Effector memory CD8-positive, alpha-beta T cell (primary cell): Measurements from ENCODE around the gene ATXN10.
"Not testable (repeated sequence)": the region's sequence is repeated elsewhere in the genome, so short reads cannot be mapped to it uniquely, and the experiment has no call there.

Experiments used
- ATAC-seq: fragments of 150-1000 bp; cut with Tn5 transposase; replicated peaks from 2 replicates; pipeline ENCODE4 v1.10.0; 2021; ENCODE audit warnings: mild to moderate bottlenecking, moderate library complexity
- DNase-seq, 3 experiments: peaks; one replicate each; pipeline ENCODE4 v3.0.0; 2021
- H3K27ac Mint-ChIP-seq, 2 donors: one replicate each; pipeline ENCODE4 v1.8.0; 2022; ENCODE audit warnings: mild to moderate bottlenecking in 2 of 2, mixed read lengths in 2 of 2, moderate library complexity in 2 of 2
- H3K27me3 Mint-ChIP-seq, 2 donors: one replicate each; pipeline ENCODE4 v1.8.0; 2022; ENCODE audit warnings: mixed read lengths in 2 of 2
- H3K36me3 Mint-ChIP-seq: one replicate; pipeline ENCODE4 v1.8.0; 2022; ENCODE audit warnings: mild to moderate bottlenecking, moderate library complexity, mixed read lengths; ENCODE audit not compliant: insufficient read depth
- H3K4me1 Mint-ChIP-seq, 2 donors: one replicate each; pipeline ENCODE4 v1.8.0; 2022; ENCODE audit warnings: low read depth in 2 of 2, mixed read lengths in 2 of 2
- H3K4me3 Mint-ChIP-seq, 2 donors: one replicate each; pipeline ENCODE4 v1.8.0; 2022; ENCODE audit warnings: mild to moderate bottlenecking in 2 of 2, mixed read lengths in 2 of 2, moderate library complexity in 2 of 2
- H3K9me3 Mint-ChIP-seq, 2 donors: one replicate each; pipeline ENCODE4 v1.8.0; 2022; ENCODE audit warnings: mixed read lengths in 2 of 2
- total RNA-seq, 9 experiments: gene quantifications; one replicate each; lab custom pipeline; 2026; lab: John Stamatoyannopoulos, UW

ATXN10 gene, protein sequence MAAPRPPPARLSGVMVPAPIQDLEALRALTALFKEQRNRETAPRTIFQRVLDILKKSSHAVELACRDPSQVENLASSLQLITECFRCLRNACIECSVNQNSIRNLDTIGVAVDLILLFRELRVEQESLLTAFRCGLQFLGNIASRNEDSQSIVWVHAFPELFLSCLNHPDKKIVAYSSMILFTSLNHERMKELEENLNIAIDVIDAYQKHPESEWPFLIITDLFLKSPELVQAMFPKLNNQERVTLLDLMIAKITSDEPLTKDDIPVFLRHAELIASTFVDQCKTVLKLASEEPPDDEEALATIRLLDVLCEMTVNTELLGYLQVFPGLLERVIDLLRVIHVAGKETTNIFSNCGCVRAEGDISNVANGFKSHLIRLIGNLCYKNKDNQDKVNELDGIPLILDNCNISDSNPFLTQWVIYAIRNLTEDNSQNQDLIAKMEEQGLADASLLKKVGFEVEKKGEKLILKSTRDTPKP
- 40.3 to 62.8 (median 54.9) reads per million in 9 experiments for total RNA-seq

DNA sequence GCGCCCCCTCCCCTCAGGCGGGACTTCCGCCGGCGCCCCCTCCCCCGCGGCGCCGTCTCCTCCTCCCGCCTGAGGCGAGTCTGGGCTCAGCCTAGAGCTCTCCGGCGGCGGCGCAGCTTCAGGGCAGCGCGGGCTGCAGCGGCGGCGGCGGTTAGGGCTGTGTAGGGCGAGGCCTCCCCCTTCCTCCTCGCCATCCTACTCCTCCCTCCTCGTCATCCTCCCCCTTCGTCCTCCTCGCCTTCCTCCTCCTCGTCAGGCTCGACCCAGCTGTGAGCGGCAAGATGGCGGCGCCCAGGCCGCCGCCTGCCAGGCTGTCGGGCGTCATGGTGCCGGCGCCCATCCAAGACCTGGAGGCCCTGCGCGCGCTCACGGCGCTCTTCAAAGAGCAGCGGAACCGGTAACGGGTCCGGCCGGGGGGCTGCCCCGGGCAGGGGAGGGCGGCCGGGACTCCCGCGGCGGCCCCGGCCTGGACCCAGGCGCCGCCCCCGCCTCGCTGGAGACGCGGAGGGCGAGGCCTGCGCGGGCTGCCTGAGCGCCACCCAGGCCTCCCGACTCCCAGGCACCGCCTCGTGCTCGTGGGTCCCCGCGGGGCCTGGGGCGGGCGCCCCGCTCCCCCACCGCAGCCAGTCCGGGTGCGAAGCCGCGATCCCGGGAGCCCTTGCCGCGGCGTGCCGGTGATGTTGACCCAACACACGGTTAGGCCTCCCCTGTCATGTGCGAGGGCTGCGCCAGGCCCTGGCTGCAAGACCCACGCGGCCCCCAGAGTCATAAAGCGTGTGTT is at the start of gene ATXN10:
TSS of gene ATXN10 (plus strand) at position 52 of the 781 bp plus-strand sequence. CDS start at position 282, 230 bp downstream.
- H3K9me3 Mint-ChIP-seq, result no peaks in the 10 kb centered on the region
- peak; percentile 82 for ATAC-seq
- peaks cover 7% of the 10 kb centered on the region for H3K36me3 Mint-ChIP-seq
- peaks cover 28 to 32% of the 10 kb centered on the region in 2 donors for H3K4me1 Mint-ChIP-seq
- H3K4me3 Mint-ChIP-seq, result peak within 1 kb of the TSS; percentile 87 to 91
- DNase-seq, result peak; percentile 44 to 58 (median 51)
- H3K27ac Mint-ChIP-seq, result peak within 1 kb of the TSS; percentile 92 to 95
- H3K27me3 Mint-ChIP-seq, result peaks cover 0 to 10% of the 10 kb centered on the region in 2 donors

DNA sequence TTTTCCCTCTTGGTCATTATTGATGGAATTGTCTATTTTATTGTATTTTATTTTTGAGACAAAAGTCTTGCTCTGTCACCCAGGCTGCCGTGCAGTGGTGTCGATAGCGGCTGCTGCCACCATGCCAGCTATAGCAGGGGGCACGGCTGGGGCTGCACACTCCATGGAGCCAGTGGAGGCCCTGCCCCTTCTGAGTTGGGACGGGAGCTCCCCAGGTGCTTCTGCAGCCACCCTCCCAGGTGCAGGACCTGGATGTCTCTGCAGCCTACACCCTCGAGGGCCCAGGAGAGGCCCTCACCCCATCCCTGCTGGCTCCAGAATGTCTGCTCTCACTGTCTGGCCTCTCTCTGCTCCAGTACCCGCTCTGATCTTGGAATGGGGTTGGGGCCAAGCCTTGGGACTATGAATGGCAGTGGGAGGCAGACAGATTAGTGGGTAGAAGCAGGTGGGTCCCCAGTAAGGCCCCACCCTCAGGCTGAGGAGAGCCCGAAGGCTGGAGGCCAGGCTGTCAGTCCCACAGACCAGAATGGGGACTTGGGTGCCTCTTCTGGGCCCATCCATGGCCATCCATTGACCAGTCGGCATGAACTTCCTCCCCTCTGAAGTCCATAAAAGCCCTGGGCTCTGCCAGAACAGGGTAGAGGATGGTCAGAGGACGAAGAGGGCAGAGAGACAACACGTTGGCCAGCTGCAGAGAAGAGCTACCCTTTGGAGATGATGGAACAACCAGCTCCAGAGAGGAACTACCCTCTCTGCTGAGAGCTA is 49.6 kb upstream of the ATXN10 start:
- no peak for ATAC-seq
- H3K36me3 Mint-ChIP-seq, result no peaks in the 10 kb centered on the region

DNA sequence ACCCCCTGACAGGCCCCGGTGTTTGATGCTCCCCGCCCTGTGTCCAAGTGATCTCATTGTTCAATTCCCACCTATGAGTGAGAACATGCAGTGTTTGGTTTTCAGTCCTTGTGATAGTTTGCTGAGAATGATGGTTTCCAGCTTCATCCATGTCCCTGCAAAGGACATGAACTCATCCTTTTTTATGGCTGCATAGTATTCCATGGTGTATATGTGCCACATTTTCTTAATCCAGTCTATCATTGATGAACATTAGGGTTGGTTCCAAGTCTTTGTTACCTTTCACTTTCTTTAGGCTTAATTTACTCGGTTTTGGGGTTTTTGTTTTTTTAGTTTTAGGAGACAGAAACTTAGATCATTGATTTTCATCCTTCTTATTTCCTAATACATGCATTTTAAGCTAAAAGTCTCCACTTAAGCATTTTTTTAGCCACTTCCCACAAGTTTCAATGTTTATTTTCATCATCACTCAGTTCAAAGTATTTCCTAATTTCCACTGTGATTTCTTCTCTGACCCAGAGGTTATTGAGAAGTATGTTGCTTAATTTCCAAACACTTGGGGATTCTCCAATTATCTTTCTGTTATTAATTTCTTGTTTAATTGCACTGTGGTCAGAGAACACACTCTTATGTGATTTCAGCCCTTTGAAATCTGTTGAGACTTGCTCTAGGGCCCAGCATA is 48.0 kb upstream of the ATXN10 start:
- not testable (repeated sequence) for H3K9me3 Mint-ChIP-seq, ATAC-seq, H3K4me1 Mint-ChIP-seq, H3K4me3 Mint-ChIP-seq, H3K36me3 Mint-ChIP-seq, H3K27ac Mint-ChIP-seq, DNase-seq
- peaks cover 7 to 16% of the 10 kb centered on the region in 2 donors for H3K27me3 Mint-ChIP-seq

More for the DNA sequence above, 49.6 kb upstream of the ATXN10 start:
- Mint-ChIP-seq H3K4me1 (peaks cover 0 to 8% of the 10 kb centered on the region in 2 donors), H3K4me3 (no peak overlapping the region), H3K27me3 (peaks cover 7 to 16% of the 10 kb centered on the region in 2 donors), H3K9me3 (no peaks in the 10 kb centered on the region), H3K27ac (no peak overlapping the region)
- DNase-seq, result no peak

DNA sequence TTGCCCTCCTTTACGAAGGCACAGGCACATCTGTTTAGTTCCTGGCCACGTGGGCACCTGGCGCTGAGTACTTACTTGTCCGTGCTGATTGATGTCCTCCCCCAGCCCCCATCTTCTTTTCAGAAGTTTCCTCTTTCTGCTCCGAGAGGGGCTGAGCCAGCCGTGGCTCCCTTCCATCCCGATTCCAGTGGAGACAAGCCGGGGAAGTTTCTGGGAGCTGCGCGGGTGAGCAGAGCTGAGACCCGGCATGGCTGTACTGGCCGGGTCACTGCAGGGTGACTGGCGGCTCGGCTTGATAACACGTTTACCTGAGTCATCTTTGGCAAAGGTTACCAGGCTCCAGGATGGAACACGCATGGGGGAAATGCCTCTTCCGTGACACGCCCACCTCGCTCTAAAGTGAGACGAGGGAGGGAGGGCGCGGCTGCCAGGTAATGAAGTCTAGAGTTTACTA is 45.4 kb upstream of the ATXN10 start:
- Mint-ChIP-seq H3K36me3 (peaks cover 3% of the 10 kb centered on the region), H3K4me1 (peaks cover 0 to 8% of the 10 kb centered on the region in 2 donors), H3K4me3 (no peak overlapping the region), H3K27ac (no peak overlapping the region), H3K9me3 (no peaks in the 10 kb centered on the region), H3K27me3 (peaks cover 29 to 36% of the 10 kb centered on the region in 2 donors)
- DNase-seq, result no peak
- no peak for ATAC-seq

DNA sequence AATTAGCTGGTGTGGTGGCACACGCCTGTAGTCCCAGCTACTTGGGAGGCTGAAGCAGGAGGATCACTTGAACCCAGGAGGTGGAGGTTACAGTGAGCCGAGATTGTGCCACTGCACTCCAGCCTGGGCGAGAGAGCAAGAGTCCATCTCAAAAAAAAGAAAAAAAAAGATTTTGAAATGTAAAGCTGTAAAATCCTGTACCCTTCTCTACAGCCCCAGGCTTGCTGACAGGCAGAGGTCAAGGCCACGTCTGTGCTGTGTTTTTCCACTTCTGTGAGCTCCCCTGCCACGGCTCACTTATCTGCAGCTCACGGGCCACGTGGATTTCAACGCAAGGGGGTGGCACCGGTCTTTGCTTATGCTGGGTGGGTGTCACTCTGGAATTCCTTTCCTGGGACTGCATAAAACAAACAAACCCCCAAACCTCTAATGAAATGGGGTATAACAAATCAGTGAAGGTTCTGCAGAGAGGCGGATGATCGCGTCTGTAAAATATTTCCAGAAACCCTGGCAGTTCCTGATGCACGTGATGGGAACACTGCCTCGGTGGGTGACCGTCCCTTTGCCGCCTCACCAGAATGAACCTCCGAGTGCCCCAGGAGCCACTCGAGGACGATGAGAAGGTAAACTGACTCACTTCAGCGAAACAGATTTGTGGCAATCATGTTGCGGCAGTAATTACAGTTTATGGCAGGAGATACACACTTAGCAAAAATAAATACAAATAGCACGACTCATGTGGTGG is 44.0 kb upstream of the ATXN10 start:
- Mint-ChIP-seq H3K9me3 (no peaks in the 10 kb centered on the region), H3K27ac (no peak overlapping the region), H3K4me1 (peaks cover 0 to 8% of the 10 kb centered on the region in 2 donors), H3K27me3 (peaks cover 43 to 51% of the 10 kb centered on the region in 2 donors), H3K4me3 (no peak overlapping the region), H3K36me3 (peaks cover 3% of the 10 kb centered on the region)
- DNase-seq (no peak), ATAC-seq (no peak)

DNA sequence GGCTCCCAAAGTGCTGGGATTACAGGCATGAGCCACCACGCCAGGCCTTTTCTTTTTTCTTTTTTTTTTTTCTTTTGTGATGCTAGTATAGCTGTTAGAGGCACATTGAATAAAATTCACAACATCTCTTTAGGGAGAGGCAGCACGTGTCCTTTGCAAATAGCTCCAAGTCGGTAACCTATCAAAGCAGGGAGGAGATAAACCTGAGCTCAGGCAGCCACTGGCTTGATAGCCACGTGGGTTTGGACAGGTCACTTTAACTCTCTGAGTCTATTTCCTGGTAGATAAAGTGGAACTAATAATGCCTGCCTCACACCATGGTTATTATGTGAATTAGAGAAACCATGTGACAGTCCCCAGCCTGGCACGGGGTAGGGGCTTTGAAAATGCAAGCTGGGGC is 43.1 kb upstream of the ATXN10 start:
- H3K9me3 Mint-ChIP-seq, result no peaks in the 10 kb centered on the region
- no peak overlapping the region for H3K27ac Mint-ChIP-seq
- H3K36me3 Mint-ChIP-seq, result peaks cover 3% of the 10 kb centered on the region
- ATAC-seq (no peak), DNase-seq (no peak)
- no peak overlapping the region for H3K4me3 Mint-ChIP-seq
- H3K27me3 Mint-ChIP-seq, result peaks cover 52% of the 10 kb centered on the region in 2 donors
- peaks cover 0 to 8% of the 10 kb centered on the region in 2 donors for H3K4me1 Mint-ChIP-seq

DNA sequence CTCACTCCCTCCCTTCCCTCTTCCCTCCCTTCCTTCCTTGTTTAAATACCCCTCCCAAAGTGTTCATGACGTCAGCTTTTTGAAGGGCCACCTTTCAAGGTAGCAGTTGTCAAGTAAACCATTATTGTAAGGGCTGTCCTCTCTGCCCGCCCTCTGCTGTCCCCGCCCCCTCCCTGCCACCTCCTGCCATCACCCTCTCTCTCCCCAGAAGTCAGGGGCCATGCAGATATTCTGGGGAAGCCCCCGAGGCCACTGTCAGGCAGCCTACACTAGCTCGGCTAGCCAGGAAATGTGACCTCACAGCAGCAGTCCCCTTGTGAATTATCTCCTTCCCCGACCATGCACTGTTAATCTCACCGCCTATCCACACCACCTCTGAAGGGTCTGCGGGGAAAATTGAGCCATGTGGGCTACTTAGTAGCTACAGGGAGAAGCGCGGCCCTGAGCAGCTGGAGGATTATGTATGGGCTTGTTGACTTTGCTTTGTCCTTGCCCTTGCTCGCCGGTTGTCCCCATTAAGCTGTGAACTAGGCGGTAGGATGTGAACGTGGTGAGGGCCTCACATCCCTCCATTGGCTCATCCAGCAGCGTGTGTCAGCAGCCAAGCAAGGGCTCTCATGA is 42.1 kb upstream of the ATXN10 start:
- Mint-ChIP-seq H3K27me3 (peaks cover 46 to 57% of the 10 kb centered on the region in 2 donors), H3K27ac (no peak overlapping the region), H3K4me3 (no peak overlapping the region), H3K9me3 (no peaks in the 10 kb centered on the region), H3K4me1 (peaks cover 0 to 8% of the 10 kb centered on the region in 2 donors), H3K36me3 (peaks cover 3% of the 10 kb centered on the region)
- peak; percentile 94 for ATAC-seq
- no peak for DNase-seq

DNA sequence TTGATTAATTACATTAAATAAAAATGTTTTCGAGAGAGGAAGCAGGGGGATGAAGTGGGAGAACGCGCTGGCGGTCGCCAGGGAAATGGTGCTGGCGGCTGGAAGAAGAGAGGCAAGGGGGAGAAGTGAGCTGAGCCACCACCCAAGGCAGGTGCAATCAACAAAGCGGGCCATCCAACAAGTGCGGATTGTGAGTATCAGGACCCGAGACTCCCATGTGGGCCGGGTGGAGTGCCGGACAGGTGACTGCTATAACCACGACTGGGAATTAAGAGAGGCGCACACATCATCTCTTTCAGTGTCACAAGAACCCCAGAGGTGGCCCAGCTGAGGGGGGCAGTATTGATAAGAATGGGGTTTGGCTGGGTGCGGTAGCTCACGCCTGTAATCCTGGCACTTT is 41.2 kb upstream of the ATXN10 start:
- DNase-seq (no peak), ATAC-seq (no peak)
- peaks cover 3% of the 10 kb centered on the region for H3K36me3 Mint-ChIP-seq

DNA sequence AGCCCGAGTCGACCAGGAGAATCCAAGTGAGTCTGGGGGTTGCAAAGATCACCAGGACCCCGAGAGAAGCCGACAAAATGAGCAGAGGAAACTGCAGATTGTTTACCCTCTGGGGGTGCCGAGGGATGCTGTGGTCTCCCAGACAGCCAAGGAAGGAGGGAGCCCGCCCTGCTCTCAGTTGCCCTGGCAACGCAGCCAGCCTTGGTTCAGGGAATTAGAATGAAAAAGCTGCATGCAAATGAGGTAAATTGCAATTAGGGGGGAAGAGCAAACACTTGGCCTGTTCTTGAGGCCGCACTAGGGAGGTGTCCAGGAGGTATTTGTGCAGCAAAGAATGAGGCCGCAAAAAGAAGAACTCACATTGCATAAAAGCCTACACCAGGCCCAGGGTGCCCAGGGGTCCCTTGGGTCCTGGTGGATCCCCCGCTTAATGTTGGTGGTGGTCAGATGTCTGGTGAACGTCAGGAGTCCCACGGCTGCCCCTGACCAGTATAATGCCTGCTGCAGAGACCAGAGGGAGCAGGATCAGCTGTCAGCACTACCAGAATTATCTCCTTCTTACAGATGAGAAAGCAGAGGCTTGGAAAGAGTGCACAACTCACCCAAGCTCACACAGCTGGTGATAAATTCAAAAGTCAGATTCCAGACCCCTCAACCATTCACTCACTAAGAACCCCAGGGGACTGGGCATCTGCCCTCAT is 40.3 kb upstream of the ATXN10 start:
- Mint-ChIP-seq H3K27ac (no peak overlapping the region), H3K36me3 (peaks cover 3% of the 10 kb centered on the region), H3K9me3 (no peaks in the 10 kb centered on the region), H3K4me3 (no peak overlapping the region), H3K27me3 (peaks cover 42 to 50% of the 10 kb centered on the region in 2 donors), H3K4me1 (peaks cover 0 to 8% of the 10 kb centered on the region in 2 donors)
- ATAC-seq (no peak), DNase-seq (no peak)

More for the DNA sequence above, 41.2 kb upstream of the ATXN10 start:
- H3K4me1 Mint-ChIP-seq, result peaks cover 0 to 8% of the 10 kb centered on the region in 2 donors
- no peak overlapping the region for H3K27ac Mint-ChIP-seq
- H3K27me3 Mint-ChIP-seq, result peaks cover 45 to 57% of the 10 kb centered on the region in 2 donors
- no peaks in the 10 kb centered on the region for H3K9me3 Mint-ChIP-seq
- H3K4me3 Mint-ChIP-seq, result no peak overlapping the region

DNA sequence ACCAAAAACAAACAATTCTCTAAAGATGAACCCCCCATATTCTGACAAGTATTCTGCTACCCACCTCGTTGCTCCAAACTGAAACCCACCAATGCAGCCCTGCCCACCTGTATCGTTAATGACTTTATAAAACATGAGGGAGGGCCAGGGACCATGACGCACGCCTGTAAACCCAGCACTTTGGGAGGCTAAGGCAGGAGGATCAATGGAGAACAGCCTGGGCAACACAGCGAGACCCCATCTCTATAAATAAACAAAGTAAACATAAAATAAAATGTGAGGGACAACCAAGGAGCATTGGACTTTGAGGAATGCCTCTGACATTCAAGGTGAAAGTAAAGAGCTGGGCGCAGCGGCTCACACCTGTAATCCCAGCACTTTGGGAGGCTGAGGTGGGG is 39.8 kb upstream of the ATXN10 start:
- Mint-ChIP-seq H3K27ac (no peak overlapping the region), H3K9me3 (no peaks in the 10 kb centered on the region), H3K4me3 (no peak overlapping the region), H3K4me1 (peaks cover 0 to 8% of the 10 kb centered on the region in 2 donors), H3K36me3 (peaks cover 3% of the 10 kb centered on the region), H3K27me3 (peaks cover 47 to 50% of the 10 kb centered on the region in 2 donors)
- no peak for DNase-seq
- no peak for ATAC-seq

DNA sequence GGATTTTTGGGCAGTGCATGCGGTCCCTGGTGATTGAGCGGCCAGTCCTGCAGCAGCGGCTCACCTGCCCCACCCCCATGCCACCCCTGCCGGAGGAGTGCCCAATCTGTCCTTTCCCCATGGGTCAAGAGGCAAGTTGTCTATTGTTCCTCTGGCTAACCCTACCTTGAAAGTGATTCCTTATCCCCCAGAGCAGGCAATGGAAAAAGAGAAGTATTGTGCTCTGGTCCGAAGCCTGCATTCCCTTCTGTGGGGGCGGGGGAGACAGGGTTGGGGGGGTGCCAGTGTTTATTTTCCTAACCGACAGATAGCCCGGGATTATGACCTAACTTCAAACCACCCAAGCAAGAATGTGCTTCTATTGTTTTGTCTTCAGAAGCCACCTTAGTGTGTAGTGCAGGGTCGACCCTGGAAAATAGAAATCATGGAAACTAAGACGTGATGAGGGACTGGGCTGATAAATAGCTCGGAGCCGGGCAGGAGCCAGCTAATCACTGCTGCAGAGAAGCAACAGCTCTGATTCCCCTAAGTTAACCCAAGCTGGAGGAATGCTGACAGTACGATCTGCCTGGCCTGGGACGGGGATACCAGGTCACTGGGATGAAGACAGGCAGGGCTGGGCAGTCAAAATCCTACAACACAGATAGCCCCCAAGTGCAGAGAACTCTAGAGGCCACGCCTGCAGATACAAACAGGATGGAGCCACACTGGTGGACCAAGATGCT is 38.7 kb upstream of the ATXN10 start:
- H3K9me3 Mint-ChIP-seq, result no peaks in the 10 kb centered on the region
- DNase-seq (no peak), ATAC-seq (no peak)

More for the DNA sequence above, 38.7 kb upstream of the ATXN10 start:
- H3K27me3 Mint-ChIP-seq, result peaks cover 50 to 55% of the 10 kb centered on the region in 2 donors
- no peak overlapping the region for H3K4me3 Mint-ChIP-seq
- peaks cover 0 to 8% of the 10 kb centered on the region in 2 donors for H3K4me1 Mint-ChIP-seq
- H3K36me3 Mint-ChIP-seq, result peaks cover 3% of the 10 kb centered on the region
- H3K27ac Mint-ChIP-seq, result no peak overlapping the region
